ENCODE measurements around the gene ADGRG3. TPM values are rescaled to one million over a fixed set of nuclear protein-coding genes. Genes with fewer than 3 reads are reported as not detected.

The ADGRG3 gene
- total and polyA plus RNA-seq, 2 of the 8 experiments (the other 6 are each of a cell fraction or from before 2014, with no cell fraction given), result 0.28 to 0.98 TPM

- Histone ChIP-seq H4K5ac (ENCODE audit: insufficient read length, low read depth, low read length) (no peak overlapping the region), H3K23me2 (ENCODE audit: low read depth, low read length) (no peaks in the 10 kb centered on the region; the same call in 1 of the 2 replicates), H3K4me1 (replicated peaks in 1 of 4; ENCODE audit: control insufficient read depth in 3 of 4, insufficient read depth in 4 of 4, low read length in 3 of 4) (peaks cover 0 to 3% (median 0%) of the 10 kb centered on the region in 4 experiments; a peak in 3 of 7 replicates), H3K23ac (ENCODE audit: insufficient read length) (no peak overlapping the region), H3K18ac (ENCODE audit: extremely low read depth, low read length) (no peak overlapping the region), H3K36me3 (ENCODE audit: control insufficient read depth in 2 of 4, insufficient read depth in 4 of 4, low read length in 3 of 4) (no peaks in the 10 kb centered on the region), H4K91ac (replicated peaks; ENCODE audit: insufficient read length, low read length) (no peak overlapping the region), H3K27me3 (replicated peaks in 1 of 4; ENCODE audit: control insufficient read depth in 3 of 4, extremely low read depth in 1 of 4, insufficient read depth in 3 of 4, low read length in 3 of 4) (0 out of 7 replicates have a peak, but pooled peaks cover 0 to 3% (median 0%) of the 10 kb centered on the region in 4 experiments), H4K20me1 (replicated peaks in 1 of 2; ENCODE audit: control insufficient read depth in 1 of 2, insufficient read depth in 2 of 2, low read length in 2 of 2) (peaks cover 0 to under 1% of the 10 kb centered on the region in 2 experiments), H3K27ac (ENCODE audit: low read depth, low read length) (no peak overlapping the region), H2BK20ac (ENCODE audit: low read length) (no peak overlapping the region), H3K4me3 (ENCODE audit: extremely low read depth in 1 of 4, insufficient read depth in 2 of 4, low read depth in 3 of 4, low read length in 4 of 4) (no peak overlapping the region), H2BK120ac (replicated peaks; ENCODE audit: low read depth, low read length) (no peak overlapping the region), H2AFZ (ENCODE audit: low read length) (no peak overlapping the region), H2BK5ac (ENCODE audit: low read depth, low read length) (no peak overlapping the region), H2BK12ac (ENCODE audit: low read depth, low read length) (no peak overlapping the region), H3K14ac (ENCODE audit: insufficient read length) (no peak overlapping the region), H3K9ac (replicated peaks in 1 of 4; ENCODE audit: extremely low read depth in 1 of 4, low read depth in 3 of 4, low read length in 3 of 4) (no peak overlapping the region), H3K79me1 (ENCODE audit: low read depth, low read length) (no peaks in the 10 kb centered on the region), H2BK15ac (ENCODE audit: low read length) (no peak overlapping the region), H4K8ac (ENCODE audit: extremely low read depth, insufficient read depth, low read length) (no peak overlapping the region), H3K56ac (replicated peaks; ENCODE audit: insufficient read length, low read depth, low read length) (no peak overlapping the region), H2AK5ac (ENCODE audit: low read depth, low read length) (no peak overlapping the region), H3K4ac (replicated peaks; ENCODE audit: insufficient read length, low read depth, low read length) (no peak overlapping the region), H3K4me2 (ENCODE audit: insufficient read depth in 1 of 2, low read depth in 2 of 2, low read length in 2 of 2) (no peak overlapping the region), H3K79me2 (ENCODE audit: control insufficient read depth in 1 of 2, insufficient read depth in 2 of 2, low read length in 2 of 2) (no peaks in the 10 kb centered on the region), H3K9me3 (ENCODE audit: insufficient read depth in 2 of 2, low read depth in 1 of 2, low read length in 1 of 2) (no peaks in the 10 kb centered on the region)
- FAIRE-seq (no peak), DNase-seq (ENCODE audit: low read depth in 1 of 2, low spot score in 2 of 2) (no peak)
- WGBS, 2 experiments (ENCODE audit: extremely low coverage in 1 of 2, insufficient coverage in 1 of 2, insufficient read length in 1 of 2, insufficient replicate concordance in 2 of 2, low coverage in 1 of 2, low lambda C conversion rate in 2 of 2, missing lambda C conversion rate in 1 of 2), result 89% methylated on average over 7 of the region's 7 CpGs; no CpG with 5 or more reads in 1 of the 2 experiments
- POLR2A ChIA-PET (ENCODE audit: partially characterized antibody), result interaction anchor here (0.6 to 1.7 kb wide), 3 partner anchors 23 to 113 kb away, joined by 3 to 4 read pairs (median 3); no protein-coding TSS in a partner anchor
- TF ChIP-seq NANOG (IDR thresholded peaks at IDR 0.05; ENCODE audit: insufficient read depth, low read depth, low read length, poor library complexity, severe bottlenecking) (no peak), BCL11A (IDR thresholded peaks at IDR 0.05; ENCODE audit: low read depth in 2 of 2, low read length in 2 of 2) (no peak)
- TF ChIP-seq, protein P1, sequence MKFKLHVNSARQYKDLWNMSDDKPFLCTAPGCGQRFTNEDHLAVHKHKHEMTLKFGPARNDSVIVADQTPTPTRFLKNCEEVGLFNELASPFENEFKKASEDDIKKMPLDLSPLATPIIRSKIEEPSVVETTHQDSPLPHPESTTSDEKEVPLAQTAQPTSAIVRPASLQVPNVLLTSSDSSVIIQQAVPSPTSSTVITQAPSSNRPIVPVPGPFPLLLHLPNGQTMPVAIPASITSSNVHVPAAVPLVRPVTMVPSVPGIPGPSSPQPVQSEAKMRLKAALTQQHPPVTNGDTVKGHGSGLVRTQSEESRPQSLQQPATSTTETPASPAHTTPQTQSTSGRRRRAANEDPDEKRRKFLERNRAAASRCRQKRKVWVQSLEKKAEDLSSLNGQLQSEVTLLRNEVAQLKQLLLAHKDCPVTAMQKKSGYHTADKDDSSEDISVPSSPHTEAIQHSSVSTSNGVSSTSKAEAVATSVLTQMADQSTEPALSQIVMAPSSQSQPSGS (IDR thresholded peaks at IDR 0.05; ENCODE audit: low read length), result no peak
- TF ChIP-seq, protein P2, sequence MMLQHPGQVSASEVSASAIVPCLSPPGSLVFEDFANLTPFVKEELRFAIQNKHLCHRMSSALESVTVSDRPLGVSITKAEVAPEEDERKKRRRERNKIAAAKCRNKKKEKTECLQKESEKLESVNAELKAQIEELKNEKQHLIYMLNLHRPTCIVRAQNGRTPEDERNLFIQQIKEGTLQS (IDR thresholded peaks at IDR 0.05; ENCODE audit: insufficient read depth, low read depth, low read length), result no peak
- CTCF ChIA-PET (ENCODE audit: partially characterized antibody), result interaction anchor here (0.6 to 6.6 kb wide), 47 partner anchors 8 to 1742 kb away, joined by 3 to 122 read pairs (median 6); partner anchors contain the start of genes ADGRG1, ADGRG3, DRC7 and KATNB1
These were observed 18.3 kb upstream of the ADGRG3 start for GRCh38 chr16:57649846-57650245.
